Effector memory CD4-positive, alpha-beta T cell (primary cell): ENCODE data around the gene DCTD.
"Not testable (repeated sequence)": the region's sequence is repeated elsewhere in the genome, so short reads cannot be mapped to it uniquely, and the experiment has no call there.

Experiments
- DNase-seq, 3 donors: peaks; one replicate each; pipeline ENCODE4 v3.0.0-alpha.2; 2020
- H3K27ac ChIP-seq: 2 replicates; pipeline ENCODE4 v1.7.0; 2013; ENCODE audit warnings: mild to moderate bottlenecking, low read length, moderate library complexity; ENCODE audit not compliant: insufficient read depth, poor library complexity, severe bottlenecking
- H3K27me3 ChIP-seq: replicated peaks from 2 replicates; pipeline ENCODE4 v1.7.0; 2013; ENCODE audit warnings: mild to moderate bottlenecking, low read length; ENCODE audit not compliant: insufficient read depth, control insufficient read depth, poor library complexity, severe bottlenecking
- H3K36me3 ChIP-seq: 2 replicates; pipeline ENCODE4 v1.7.0; 2013; ENCODE audit warnings: mild to moderate bottlenecking, low read length, moderate library complexity; ENCODE audit not compliant: control insufficient read depth, insufficient read depth
- H3K4me1 ChIP-seq: 2 replicates; pipeline ENCODE4 v1.7.0; 2013; ENCODE audit warnings: low read length, mild to moderate bottlenecking; ENCODE audit not compliant: control insufficient read depth, insufficient read depth, poor library complexity, severe bottlenecking
- H3K4me3 ChIP-seq: 2 replicates; pipeline ENCODE4 v1.7.0; 2013; ENCODE audit warnings: low read length, low read depth, mild to moderate bottlenecking; ENCODE audit not compliant: insufficient read depth, poor library complexity, severe bottlenecking
- H3K9me3 ChIP-seq: 2 replicates; pipeline ENCODE4 v1.7.0; 2013; ENCODE audit warnings: mild to moderate bottlenecking, low read length, moderate library complexity; ENCODE audit not compliant: control insufficient read depth

Gene DCTD

DNA sequence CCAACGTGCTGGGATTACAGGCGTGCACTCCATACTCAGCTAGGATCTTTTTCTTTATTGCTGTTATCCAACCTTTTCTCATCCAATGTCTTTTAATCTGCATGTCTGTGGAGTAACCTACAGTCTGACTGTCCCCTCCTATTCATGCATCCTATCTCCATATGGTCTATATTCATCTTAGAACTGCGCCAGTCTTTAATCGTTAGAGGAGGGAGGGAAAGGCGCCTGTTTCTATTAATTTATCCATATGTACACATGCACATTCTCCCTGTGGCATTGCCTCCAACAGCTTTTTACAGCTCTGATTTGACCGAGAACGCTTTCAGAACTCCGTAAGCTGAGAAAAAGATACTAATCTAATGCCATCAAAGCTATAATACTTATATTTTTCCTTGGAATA is 9.8 kb downstream of the DCTD start:
- H3K36me3 ChIP-seq = peaks cover 38% of the 10 kb centered on the region
- H3K4me1 ChIP-seq = no peaks in the 10 kb centered on the region
- no peak overlapping the region for H3K4me3 ChIP-seq
- no peaks in the 10 kb centered on the region for H3K27me3 ChIP-seq
- no peaks in the 10 kb centered on the region for H3K9me3 ChIP-seq
- DNase-seq = no peak
- no peak overlapping the region for H3K27ac ChIP-seq

DNA sequence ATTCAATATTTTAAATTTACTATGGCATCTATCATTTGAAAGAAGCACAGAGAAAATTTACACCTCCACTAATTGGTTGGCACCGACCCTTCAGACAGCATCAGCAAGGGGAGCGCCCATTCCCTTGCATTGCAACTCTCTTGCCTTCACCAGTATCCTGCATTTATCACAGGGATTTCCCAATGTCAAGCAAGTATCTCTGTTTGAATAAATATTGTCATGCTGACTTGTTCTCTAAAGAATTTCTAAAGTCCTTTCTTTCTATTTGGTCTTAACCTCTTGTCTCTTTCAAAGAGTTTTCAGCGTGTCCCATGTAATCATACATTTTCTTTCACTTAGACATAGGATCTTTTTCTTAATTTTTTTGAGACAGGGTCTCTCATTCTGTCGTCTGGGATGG is 10.4 kb downstream of the DCTD start:
- no peaks in the 10 kb centered on the region for H3K27me3 ChIP-seq
- no peak overlapping the region for H3K27ac ChIP-seq
- no peak for DNase-seq
- peaks cover 36% of the 10 kb centered on the region for H3K36me3 ChIP-seq
- no peaks in the 10 kb centered on the region for H3K9me3 ChIP-seq
- no peaks in the 10 kb centered on the region for H3K4me1 ChIP-seq
- no peak overlapping the region for H3K4me3 ChIP-seq

GRCh38 chr4:182905038-182905437 is 12.1 kb downstream of the DCTD start:
- no peak for DNase-seq
- no peak overlapping the region for H3K4me3 ChIP-seq
- H3K27me3 ChIP-seq = no peaks in the 10 kb centered on the region
- H3K27ac ChIP-seq = no peak overlapping the region
- H3K9me3 ChIP-seq = no peaks in the 10 kb centered on the region
- peaks cover 30% of the 10 kb centered on the region for H3K36me3 ChIP-seq
- H3K4me1 ChIP-seq = no peaks in the 10 kb centered on the region

DNA sequence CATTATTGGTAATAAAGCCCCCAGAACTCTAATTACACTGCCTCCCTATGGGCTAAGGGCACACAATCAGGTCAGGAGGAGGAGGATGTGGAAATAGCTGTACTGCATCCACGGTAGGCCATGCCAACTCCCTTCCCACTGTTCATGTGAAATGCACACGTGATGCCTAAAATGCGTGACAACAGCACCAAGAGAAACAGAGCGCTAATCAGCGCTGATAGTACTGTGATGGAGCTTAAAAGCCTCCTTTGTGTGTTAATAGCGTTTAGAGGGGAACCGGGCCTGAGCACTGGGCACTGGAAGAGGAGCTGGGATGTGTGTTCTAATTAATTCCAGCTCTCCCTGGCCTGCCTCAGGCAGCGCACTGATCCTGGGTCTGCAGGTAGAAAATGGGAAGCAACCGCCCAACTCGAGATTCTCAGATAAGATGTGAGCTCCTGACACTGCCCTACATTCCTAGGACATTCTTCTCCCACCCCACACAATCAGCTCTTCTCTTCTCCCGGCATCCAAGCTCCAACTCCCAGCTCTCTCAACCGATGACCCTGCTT is 12.9 kb downstream of the DCTD start:
- Histone ChIP-seq H3K9me3 (no peaks in the 10 kb centered on the region), H3K4me3 (no peak overlapping the region), H3K4me1 (no peaks in the 10 kb centered on the region), H3K36me3 (peaks cover 26% of the 10 kb centered on the region), H3K27me3 (no peaks in the 10 kb centered on the region), H3K27ac (no peak overlapping the region)
- no peak for DNase-seq

GRCh38 chr4:182903013-182903412 is 14.2 kb downstream of the DCTD start:
- Histone ChIP-seq H3K4me3 (no peak overlapping the region), H3K27ac (no peak overlapping the region), H3K9me3 (no peaks in the 10 kb centered on the region), H3K27me3 (no peaks in the 10 kb centered on the region), H3K36me3 (peaks cover 26% of the 10 kb centered on the region), H3K4me1 (no peaks in the 10 kb centered on the region)
- no peak for DNase-seq

GRCh38 chr4:182901337-182901736 is 15.8 kb downstream of the DCTD start:
- H3K9me3 ChIP-seq = no peaks in the 10 kb centered on the region
- H3K36me3 ChIP-seq = peaks cover 23% of the 10 kb centered on the region
- no peak for DNase-seq
- H3K4me3 ChIP-seq = no peak overlapping the region
- no peak overlapping the region for H3K27ac ChIP-seq
- H3K4me1 ChIP-seq = no peaks in the 10 kb centered on the region
- no peaks in the 10 kb centered on the region for H3K27me3 ChIP-seq

- H3K36me3 ChIP-seq = peaks cover 33% of the 10 kb centered on the region
- DNase-seq = not testable (repeated sequence)
Observed at GRCh38 chr4:182900021-182900420, 17.2 kb downstream of the DCTD start.

DNA sequence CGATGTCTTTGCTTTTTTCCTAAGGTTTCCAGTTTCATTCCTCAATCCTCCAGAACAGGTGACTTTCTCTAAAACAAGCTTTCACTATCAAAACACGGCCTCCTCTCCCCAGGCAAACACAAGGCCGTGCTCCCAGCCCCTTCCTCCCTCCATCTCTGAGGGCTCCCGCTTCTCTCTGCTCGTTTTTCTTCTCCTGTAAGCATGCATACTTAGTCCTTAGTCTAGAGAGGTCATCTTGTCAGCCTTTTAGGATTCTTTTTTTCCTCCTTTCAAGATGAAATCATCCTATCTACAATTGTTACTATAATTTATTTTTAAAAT is 18.7 kb downstream of the DCTD start:
- no peaks in the 10 kb centered on the region for H3K27me3 ChIP-seq
- peaks cover 40% of the 10 kb centered on the region for H3K36me3 ChIP-seq
- no peak for DNase-seq
- H3K4me1 ChIP-seq = no peaks in the 10 kb centered on the region
- no peak overlapping the region for H3K27ac ChIP-seq
- H3K9me3 ChIP-seq = no peaks in the 10 kb centered on the region
- no peak overlapping the region for H3K4me3 ChIP-seq

More at GRCh38 chr4:182900021-182900420, 17.2 kb downstream of the DCTD start:
- not testable (repeated sequence) for H3K4me1 ChIP-seq, H3K27ac ChIP-seq, H3K9me3 ChIP-seq, H3K27me3 ChIP-seq, H3K4me3 ChIP-seq

GRCh38 chr4:182897601-182898478 is 19.3 kb downstream of the DCTD start:
- Histone ChIP-seq H3K27me3 (no peaks in the 10 kb centered on the region), H3K36me3 (peaks cover 45% of the 10 kb centered on the region), H3K4me3 (no peak overlapping the region), H3K4me1 (no peaks in the 10 kb centered on the region), H3K9me3 (no peaks in the 10 kb centered on the region), H3K27ac (no peak overlapping the region)
- no peak for DNase-seq

GRCh38 chr4:182896421-182896820 is 20.8 kb downstream of the DCTD start:
- no peaks in the 10 kb centered on the region for H3K27me3 ChIP-seq
- no peak overlapping the region for H3K4me3 ChIP-seq
- no peaks in the 10 kb centered on the region for H3K4me1 ChIP-seq
- no peaks in the 10 kb centered on the region for H3K9me3 ChIP-seq
- peaks cover 49% of the 10 kb centered on the region for H3K36me3 ChIP-seq
- DNase-seq = no peak
- no peak overlapping the region for H3K27ac ChIP-seq
